Esophagus (tissue), 2 donors: Measurements from ENCODE around the gene GPC3. TPM values are rescaled to one million over a fixed set of nuclear protein-coding genes. Genes with fewer than 3 reads are reported as not detected.

Source experiments
- H3K27ac ChIP-seq, 2 donors: one replicate each; pipeline ENCODE4 v1.5.1; 2013; ENCODE audit warnings: low read depth in 2 of 2, mild to moderate bottlenecking in 2 of 2, inconsistent platforms in 1 of 2, low read length in 1 of 2, moderate library complexity in 1 of 2
- H3K27me3 ChIP-seq, 2 donors: one replicate each; pipeline ENCODE4 v1.6.1; 2013; ENCODE audit warnings: low read length in 2 of 2, control low read depth in 1 of 2, mild to moderate bottlenecking in 1 of 2; ENCODE audit not compliant: insufficient read depth in 2 of 2, control insufficient read depth in 1 of 2
- H3K36me3 ChIP-seq, 2 donors: one replicate each; pipeline ENCODE4 v1.6.1; 2013; ENCODE audit warnings: low read length in 1 of 2; ENCODE audit not compliant: control insufficient read depth in 2 of 2, insufficient read depth in 2 of 2
- H3K4me1 ChIP-seq, 2 donors: one replicate each; pipeline ENCODE4 v1.6.1; 2013; ENCODE audit warnings: low read length in 1 of 2; ENCODE audit not compliant: control insufficient read depth in 2 of 2, insufficient read depth in 2 of 2
- H3K4me3 ChIP-seq, 2 donors: one replicate each; pipeline ENCODE4 v1.5.1; 2013; ENCODE audit warnings: low read length in 2 of 2, mild to moderate bottlenecking in 2 of 2, low read depth in 1 of 2, moderate library complexity in 1 of 2
- H3K9me3 ChIP-seq, 2 donors: one replicate each; pipeline ENCODE4 v1.6.1; 2013; ENCODE audit warnings: mild to moderate bottlenecking in 2 of 2, low read depth in 1 of 2, low read length in 1 of 2, moderate library complexity in 1 of 2; ENCODE audit not compliant: control insufficient read depth in 2 of 2, insufficient read depth in 1 of 2
- WGBS, 2 donors: extraction: QIAGEN DNeasy Blood & Tissue Kit; methylation state at CpG; one replicate each; pipeline ENCODE4 v1.1.7; 2013; 5-methylcytosine and 5-hydroxymethylcytosine counted together
- polyA plus RNA-seq, 2 donors: library from polyadenylated mRNA; stranded (reverse); fragments of 200-250 nt; gene quantifications; one replicate each; pipeline ENCODE4 v1.2.3, GENCODE V29; 2013
- donor health status: healthy with polysubstance abuse.
- donor health status: Bipolar disorder and iron deficiency.

Gene GPC3
- polyA plus RNA-seq, 2 donors: 0.10 to 0.39 TPM

DNA sequence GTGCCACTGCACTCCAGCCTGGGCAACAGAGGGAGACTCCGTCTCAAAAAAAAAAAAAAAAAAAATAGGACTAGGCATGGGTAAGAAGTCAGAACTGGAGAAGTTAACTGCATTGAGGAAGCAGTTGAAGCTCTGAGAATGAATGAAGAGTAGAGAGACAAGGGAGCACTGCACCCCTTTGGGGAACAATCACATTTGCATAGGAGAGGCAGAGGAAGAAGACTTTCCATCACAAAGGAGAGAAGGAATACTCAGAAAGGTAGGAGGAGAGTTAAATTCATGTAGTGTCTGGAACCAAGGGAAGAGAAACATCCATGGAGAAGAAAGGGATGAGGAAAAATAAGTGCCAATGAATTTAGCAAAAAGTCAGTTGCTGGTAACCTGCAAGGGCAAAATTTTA lies 72.4 kb downstream of the GPC3 start:
- Histone ChIP-seq H3K36me3 (no peaks in the 10 kb centered on the region), H3K9me3 (no peaks in the 10 kb centered on the region), H3K4me3 (no peak overlapping the region), H3K27me3 (no peaks in the 10 kb centered on the region), H3K4me1 (no peaks in the 10 kb centered on the region), H3K27ac (no peak overlapping the region)
- WGBS, 2 donors: 60 to 70% methylated on average over 1 of the region's 1 CpG

DNA sequence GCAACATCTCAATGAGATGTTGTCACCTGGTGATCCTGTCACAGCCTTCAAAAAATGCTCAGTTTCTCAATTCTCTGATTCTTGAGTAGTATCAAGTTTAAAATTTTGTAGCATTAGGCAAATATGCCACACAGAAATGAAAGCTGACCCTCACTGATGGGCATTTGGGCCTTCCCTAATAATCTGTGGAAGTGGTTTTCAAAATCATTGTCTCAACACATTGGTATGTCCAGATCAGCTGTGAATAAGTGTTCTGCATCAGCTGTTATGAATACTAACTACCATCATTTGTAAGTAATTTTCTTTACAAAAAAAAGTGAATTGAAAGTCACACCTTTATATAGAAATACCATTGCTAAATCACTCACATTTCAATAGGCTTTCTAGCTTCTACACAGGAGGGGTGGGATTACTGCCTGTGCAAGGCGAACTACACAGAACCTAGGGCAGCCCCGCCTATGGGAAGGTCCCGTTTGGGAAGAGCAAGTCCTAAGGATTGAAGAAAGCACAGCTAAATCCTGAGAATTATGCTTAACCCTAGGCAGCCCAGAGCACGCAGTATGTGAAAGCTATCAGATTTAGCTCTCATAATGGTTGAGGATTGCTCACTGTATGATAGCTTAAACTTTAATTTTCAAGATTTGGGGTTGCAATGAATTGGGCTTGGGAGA lies 73.4 kb downstream of the GPC3 start:
- Histone ChIP-seq H3K9me3 (no peaks in the 10 kb centered on the region), H3K27ac (no peak overlapping the region), H3K4me3 (no peak overlapping the region), H3K27me3 (no peaks in the 10 kb centered on the region), H3K4me1 (no peaks in the 10 kb centered on the region), H3K36me3 (no peaks in the 10 kb centered on the region)
- 56 to 57% methylated on average over 4 of the region's 4 CpGs for WGBS, 2 donors

DNA sequence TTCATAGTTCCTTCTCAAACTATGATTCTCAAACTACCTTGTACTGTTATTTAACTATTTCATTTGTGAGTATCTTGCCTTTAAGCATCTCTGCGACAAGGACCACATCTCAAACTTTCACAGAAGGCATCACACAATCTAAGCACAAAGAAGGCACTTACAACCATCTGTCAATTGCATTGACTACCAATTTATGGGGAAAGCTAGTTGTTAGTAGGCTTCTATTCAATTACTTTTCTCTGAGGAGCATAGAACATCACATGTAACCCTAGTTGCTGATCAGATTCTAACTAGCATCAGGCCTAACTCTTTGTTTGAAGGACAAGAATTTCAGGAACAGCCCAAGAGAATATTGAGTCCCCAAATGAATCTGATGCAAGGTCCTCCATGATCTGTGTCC lies 74.9 kb downstream of the GPC3 start:
- no peak overlapping the region for H3K4me3 ChIP-seq
- WGBS, 2 donors: 73 to 93% methylated on average over 1 of the region's 1 CpG

DNA sequence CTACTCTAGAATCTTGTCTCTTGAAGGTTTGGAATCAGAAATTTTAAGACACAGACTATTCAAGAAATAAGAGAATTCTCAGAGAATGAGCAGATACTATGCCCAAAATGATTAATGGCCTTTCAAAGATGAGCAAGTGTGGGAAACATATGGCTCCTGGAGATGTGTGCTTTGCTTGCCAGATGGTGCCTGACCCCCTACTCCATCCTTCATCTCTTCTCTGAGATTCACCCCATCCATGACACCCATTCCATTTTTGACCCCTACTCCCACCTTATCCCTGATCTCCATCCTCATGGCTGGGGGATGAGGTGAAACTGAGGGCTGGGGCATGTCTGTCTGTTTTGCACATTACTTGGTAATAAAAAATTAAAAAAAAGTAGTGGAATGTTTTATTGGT lies 75.5 kb downstream of the GPC3 start:
- Histone ChIP-seq H3K27ac (no peak overlapping the region), H3K9me3 (no peaks in the 10 kb centered on the region), H3K27me3 (no peaks in the 10 kb centered on the region)

More for the DNA sequence above, 74.9 kb downstream of the GPC3 start:
- Histone ChIP-seq H3K36me3 (no peaks in the 10 kb centered on the region), H3K27ac (no peak overlapping the region), H3K4me1 (no peaks in the 10 kb centered on the region), H3K27me3 (no peaks in the 10 kb centered on the region), H3K9me3 (no peaks in the 10 kb centered on the region)

DNA sequence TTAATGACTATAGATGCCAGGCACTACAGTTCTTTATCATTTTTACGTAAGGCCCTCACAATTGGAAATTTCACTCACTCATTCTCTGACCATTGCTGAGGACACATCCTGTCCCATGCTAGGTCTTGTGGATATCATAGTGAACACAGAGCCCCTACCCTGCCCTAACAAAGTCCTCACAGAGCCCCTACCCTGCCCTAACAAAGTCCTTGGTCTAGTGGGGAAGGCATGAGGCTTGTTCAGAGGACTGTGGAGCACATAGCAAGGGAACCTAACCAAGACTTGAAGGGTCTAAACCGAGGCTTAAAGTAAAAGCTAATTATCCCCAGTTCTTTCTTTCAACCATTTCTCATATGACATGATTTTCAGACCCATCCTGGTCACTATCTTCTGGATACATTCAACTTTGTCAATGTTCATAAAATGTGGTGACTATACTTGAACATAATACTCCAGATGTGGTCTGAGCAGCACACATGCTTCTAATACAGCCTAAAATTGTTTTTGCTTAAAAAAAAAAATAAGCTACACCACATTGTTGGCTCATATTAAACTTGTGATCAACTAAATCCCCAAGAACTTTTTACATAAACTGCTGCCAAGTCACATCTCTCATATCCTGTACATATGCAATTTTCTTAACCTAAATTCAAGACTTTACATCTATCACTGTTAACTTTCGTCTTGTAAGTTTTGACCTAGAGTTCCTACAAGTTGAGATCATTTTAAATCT lies 77.0 kb downstream of the GPC3 start:
- H3K36me3 ChIP-seq: no peaks in the 10 kb centered on the region
- H3K27me3 ChIP-seq: no peaks in the 10 kb centered on the region
- H3K27ac ChIP-seq: no peak overlapping the region
- no peaks in the 10 kb centered on the region for H3K9me3 ChIP-seq
- no peaks in the 10 kb centered on the region for H3K4me1 ChIP-seq
- WGBS, 2 donors: 48 to 63% methylated on average over 3 of the region's 3 CpGs
- no peak overlapping the region for H3K4me3 ChIP-seq

More for the DNA sequence above, 75.5 kb downstream of the GPC3 start:
- Histone ChIP-seq H3K4me3 (no peak overlapping the region), H3K4me1 (no peaks in the 10 kb centered on the region), H3K36me3 (no peaks in the 10 kb centered on the region)

DNA sequence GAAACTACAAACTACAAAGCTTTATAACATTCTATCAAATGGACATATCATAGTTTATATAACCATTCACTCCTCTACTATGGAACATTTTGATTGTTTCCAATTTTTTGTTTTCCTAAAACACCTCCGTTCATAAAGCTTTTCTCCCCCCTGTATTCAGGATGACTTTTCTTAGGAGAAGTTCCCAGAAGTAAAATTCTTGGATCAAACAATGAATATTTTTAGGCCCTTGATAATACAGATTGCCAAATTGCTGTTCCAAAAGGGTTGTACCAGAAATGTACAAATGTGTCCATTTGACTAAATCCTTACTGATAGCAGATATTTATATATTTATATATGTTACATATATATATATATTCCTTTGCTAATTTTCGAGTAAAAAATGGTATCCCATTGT lies 77.8 kb downstream of the GPC3 start:
- Histone ChIP-seq H3K9me3 (no peaks in the 10 kb centered on the region), H3K4me3 (no peak overlapping the region), H3K36me3 (no peaks in the 10 kb centered on the region), H3K4me1 (no peaks in the 10 kb centered on the region), H3K27ac (no peak overlapping the region), H3K27me3 (no peaks in the 10 kb centered on the region)
- WGBS, 2 donors: 42 to 65% methylated on average over 2 of the region's 2 CpGs

DNA sequence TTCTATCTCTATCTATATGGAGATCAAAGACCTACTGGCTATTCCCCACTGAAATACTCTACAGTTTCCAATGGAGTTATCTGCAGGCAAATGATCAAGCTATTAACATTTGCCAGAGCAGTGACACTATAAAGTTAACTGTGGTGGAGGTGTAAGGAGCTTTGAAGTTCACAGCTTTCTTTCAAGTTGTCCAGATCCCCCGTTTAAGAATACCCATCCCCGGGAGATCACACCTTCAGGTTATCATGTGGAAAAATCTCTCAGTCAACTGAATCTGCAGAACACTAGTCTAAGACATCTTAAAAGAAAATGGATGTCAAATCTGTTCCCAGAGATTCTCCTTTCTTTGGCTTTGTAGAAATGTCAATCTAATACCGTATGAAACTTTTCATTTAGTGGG lies 80.1 kb downstream of the GPC3 start:
- H3K27ac ChIP-seq: no peak overlapping the region
- peaks cover 0 to 3% of the 10 kb centered on the region in 2 donors for H3K27me3 ChIP-seq
- H3K9me3 ChIP-seq: no peaks in the 10 kb centered on the region
- 77 to 78% methylated on average over 3 of the region's 3 CpGs for WGBS, 2 donors
- no peak overlapping the region for H3K4me3 ChIP-seq
- no peaks in the 10 kb centered on the region for H3K4me1 ChIP-seq
- H3K36me3 ChIP-seq: no peaks in the 10 kb centered on the region

DNA sequence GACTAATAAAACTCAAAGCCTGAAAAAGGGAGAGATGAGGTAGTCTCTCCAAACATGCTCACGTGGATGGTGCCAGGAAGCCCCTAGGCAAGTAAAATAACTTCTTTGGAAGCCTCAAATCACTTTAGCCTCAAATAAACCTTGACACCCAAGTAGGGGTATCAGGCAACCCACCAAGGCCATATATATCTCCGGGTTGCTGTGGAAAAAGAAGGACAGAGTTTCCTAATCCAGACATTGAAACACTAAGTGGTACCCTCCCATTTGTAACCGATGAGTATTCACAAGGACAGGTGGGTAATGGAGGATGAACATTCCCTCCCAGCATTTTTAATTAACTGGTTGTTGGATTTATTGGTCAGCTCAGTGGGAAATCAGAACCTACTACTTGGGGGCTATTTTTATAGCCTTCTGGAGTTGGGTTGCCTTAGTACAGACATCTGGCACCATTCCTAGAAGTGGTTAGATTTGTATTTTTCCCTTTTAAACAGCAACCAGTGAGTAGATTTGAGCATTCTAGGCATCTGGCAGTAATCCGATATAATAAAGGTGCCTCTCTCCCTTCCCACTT lies 87.7 kb downstream of the GPC3 start:
- 72 to 81% methylated on average over 4 of the region's 4 CpGs for WGBS, 2 donors
- peaks cover 0 to 3% of the 10 kb centered on the region in 2 donors for H3K27me3 ChIP-seq
- no peaks in the 10 kb centered on the region for H3K36me3 ChIP-seq

DNA sequence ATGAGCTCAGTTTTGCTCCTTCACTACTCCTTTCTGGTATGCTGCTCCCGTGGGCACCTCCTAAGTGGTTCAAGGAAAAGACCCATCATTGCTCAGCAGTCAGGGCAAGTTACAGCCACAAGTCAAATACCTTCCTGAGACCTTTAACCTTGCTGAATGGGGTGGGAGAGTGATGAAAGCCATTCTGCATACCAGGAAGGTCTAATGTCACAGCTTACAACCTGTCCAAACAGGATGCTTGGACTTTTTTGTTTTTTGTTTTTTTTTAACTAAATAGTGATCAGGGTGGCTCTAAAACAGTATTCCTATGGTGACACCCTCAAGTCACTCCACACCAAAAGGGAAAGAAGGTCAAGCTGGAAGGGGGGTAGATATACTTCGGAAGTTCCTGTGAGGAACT lies 93.1 kb downstream of the GPC3 start:
- Histone ChIP-seq H3K9me3 (no peaks in the 10 kb centered on the region), H3K27ac (no peak overlapping the region), H3K36me3 (no peaks in the 10 kb centered on the region), H3K4me1 (no peaks in the 10 kb centered on the region), H3K27me3 (peaks cover 0 to 3% of the 10 kb centered on the region in 2 donors), H3K4me3 (no peak overlapping the region)
- WGBS, 2 donors: 59 to 60% methylated on average over 2 of the region's 2 CpGs

More for the DNA sequence above, 87.7 kb downstream of the GPC3 start:
- Histone ChIP-seq H3K27ac (no peak overlapping the region), H3K9me3 (no peaks in the 10 kb centered on the region), H3K4me1 (no peaks in the 10 kb centered on the region), H3K4me3 (no peak overlapping the region)
